Astrocyte (in vitro differentiated cells and primary cell): ENCODE results near the gene CWC22. TPM values are rescaled to one million over a fixed set of nuclear protein-coding genes. Genes with fewer than 3 reads are reported as not detected.

ENCODE experiments used
- DNase-seq: peaks from one replicate; pipeline ENCODE4 v3.0.0-alpha.2; 2010; ENCODE audit warnings: low read depth
- FAIRE-seq: peaks from 2 replicates; lab custom pipeline; 2011; peaks lifted over from hg19 to GRCh38; lab: Jason Lieb, UNC
- H2AFZ ChIP-seq: 2 replicates; pipeline ENCODE4 v1.6.0; 2012; ENCODE audit warnings: low read depth, low read length, inconsistent platforms
- H3K27ac ChIP-seq: 2 replicates; pipeline ENCODE4 v1.5.1; 2011; ENCODE audit warnings: low read depth, low read length, inconsistent platforms
- H3K27me3 ChIP-seq: 2 replicates; pipeline ENCODE4 v1.6.0; 2011; ENCODE audit warnings: low read length, inconsistent platforms; ENCODE audit not compliant: insufficient read depth
- H3K36me3 ChIP-seq: 2 replicates; pipeline ENCODE4 v1.5.1; 2011; ENCODE audit warnings: low read length, inconsistent platforms; ENCODE audit not compliant: insufficient read depth
- H3K4me1 ChIP-seq: 2 replicates; pipeline ENCODE4 v1.5.1; 2011; ENCODE audit warnings: low read length, inconsistent platforms; ENCODE audit not compliant: insufficient read depth
- H3K4me2 ChIP-seq: 2 replicates; pipeline ENCODE4 v1.6.0; 2012; ENCODE audit warnings: low read length, inconsistent platforms
- H3K4me3 ChIP-seq: 2 replicates; pipeline ENCODE4 v1.5.1; 2011; ENCODE audit warnings: low read depth, mild to moderate bottlenecking, low read length, inconsistent platforms; ENCODE audit not compliant: insufficient read depth
- H3K79me2 ChIP-seq: 2 replicates; pipeline ENCODE4 v1.6.0; 2012; ENCODE audit warnings: mild to moderate bottlenecking, low read length, inconsistent platforms; ENCODE audit not compliant: insufficient read depth
- H3K9ac ChIP-seq: 2 replicates; pipeline ENCODE4 v1.6.0; 2012; ENCODE audit warnings: mild to moderate bottlenecking, low read length, inconsistent platforms
- H3K9me3 ChIP-seq: 2 replicates; pipeline ENCODE4 v1.5.1; 2012; ENCODE audit warnings: low read depth, mild to moderate bottlenecking, low read length, inconsistent platforms; ENCODE audit not compliant: insufficient read depth
- H4K20me1 ChIP-seq: 2 replicates; pipeline ENCODE4 v1.6.0; 2012; ENCODE audit warnings: low read length, inconsistent platforms; ENCODE audit not compliant: insufficient read depth
- H3K27ac Mint-ChIP-seq: one replicate; pipeline ENCODE4 v1.8.0; 2021; ENCODE audit warnings: mild to moderate bottlenecking, mixed read lengths; ENCODE audit not compliant: unreplicated experiment
- H3K27me3 Mint-ChIP-seq: one replicate; pipeline ENCODE4 v1.8.0; 2021; ENCODE audit warnings: low read depth, mixed read lengths; ENCODE audit not compliant: unreplicated experiment
- H3K36me3 Mint-ChIP-seq: one replicate; pipeline ENCODE4 v1.8.0; 2021; ENCODE audit warnings: low read depth, mixed read lengths; ENCODE audit not compliant: unreplicated experiment
- H3K4me1 Mint-ChIP-seq: one replicate; pipeline ENCODE4 v1.8.0; 2021; ENCODE audit warnings: low read depth, mixed read lengths; ENCODE audit not compliant: unreplicated experiment
- H3K4me3 Mint-ChIP-seq: one replicate; pipeline ENCODE4 v1.8.0; 2021; ENCODE audit warnings: mild to moderate bottlenecking, moderate library complexity, mixed read lengths; ENCODE audit not compliant: unreplicated experiment
- H3K9me3 Mint-ChIP-seq: one replicate; pipeline ENCODE4 v1.8.0; 2021; ENCODE audit warnings: mild to moderate bottlenecking, mixed read lengths; ENCODE audit not compliant: unreplicated experiment
- EZH2 ChIP-seq: IDR thresholded peaks from 2 replicates; pipeline ENCODE4 v1.6.1; 2012; ENCODE audit warnings: mild to moderate bottlenecking, low read length, inconsistent platforms; ENCODE audit not compliant: insufficient read depth
- total RNA-seq: library from RNA; stranded (reverse); gene quantifications from 2 replicates; pipeline ENCODE4 v1.2.1, GENCODE V29; 2021
- TF ChIP-seq, protein P1 (sequence below): IDR thresholded peaks from 2 replicates; pipeline ENCODE4 v1.5.1; 2011; ENCODE audit warnings: low read depth, mild to moderate bottlenecking, inconsistent platforms, low read length, moderate library complexity; ENCODE audit not compliant: insufficient read depth

CWC22 gene
- total RNA-seq, 1 donor from 2014 or later = 13.5 TPM

DNA sequence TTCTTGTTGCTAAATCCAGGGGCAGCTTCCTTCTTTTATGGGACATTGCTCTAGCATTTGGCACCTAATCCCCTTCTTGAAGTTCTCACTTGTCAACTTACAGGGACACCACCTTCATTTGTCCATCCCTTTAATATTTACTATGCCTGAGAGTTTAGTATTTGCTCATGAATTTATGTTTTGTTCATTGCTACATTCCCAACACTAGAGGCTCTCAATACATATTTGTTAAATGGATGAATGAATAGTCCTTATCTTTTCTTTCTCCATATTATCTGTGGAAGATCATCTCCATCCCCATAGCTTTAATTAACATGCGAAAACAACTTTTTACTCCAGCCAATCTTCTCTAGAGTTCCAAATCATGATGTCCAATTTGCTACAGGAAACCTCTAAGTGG lies 5.4 kb downstream of the CWC22 start:
- Mint-ChIP-seq H3K4me1 (peaks cover 9% of the 10 kb centered on the region), H3K4me3 (no peak overlapping the region)

DNA sequence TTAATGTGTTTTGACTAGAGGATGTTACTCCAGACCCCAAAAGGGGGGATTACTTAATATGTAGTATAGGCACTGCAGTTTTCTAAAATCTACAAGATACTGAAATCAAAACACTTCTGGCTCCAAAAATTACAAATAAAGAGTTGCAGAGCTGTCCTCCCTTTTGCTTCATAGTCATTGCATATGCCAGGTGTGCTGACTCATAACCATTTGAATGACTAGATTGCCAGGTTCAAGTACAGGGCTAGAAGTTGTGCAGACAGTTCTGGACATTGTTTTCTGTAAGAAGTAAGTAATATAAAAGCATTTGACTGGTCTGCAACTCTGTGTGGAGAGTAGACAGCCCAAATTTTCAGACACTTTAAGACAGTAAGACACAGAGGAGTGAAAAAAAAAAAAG lies 6.7 kb downstream of the CWC22 start:
- Histone ChIP-seq H4K20me1 (peaks cover 53% of the 10 kb centered on the region), H3K79me2 (peaks cover 83% of the 10 kb centered on the region)

More for the DNA sequence above, 5.4 kb downstream of the CWC22 start:
- no peak for DNase-seq
- H3K9me3 Mint-ChIP-seq = no peaks in the 10 kb centered on the region
- no peaks in the 10 kb centered on the region for H3K27me3 Mint-ChIP-seq
- peaks cover 2% of the 10 kb centered on the region for H3K36me3 Mint-ChIP-seq
- H4K20me1 ChIP-seq = peaks cover 42% of the 10 kb centered on the region
- H3K27ac Mint-ChIP-seq = no peak overlapping the region
- no peaks in the 10 kb centered on the region for H3K36me3 ChIP-seq
- peaks cover 5% of the 10 kb centered on the region for H3K4me1 ChIP-seq
- H3K9ac ChIP-seq = no peak overlapping the region
- H3K27ac ChIP-seq = no peak overlapping the region
- TF ChIP-seq, protein P1, sequence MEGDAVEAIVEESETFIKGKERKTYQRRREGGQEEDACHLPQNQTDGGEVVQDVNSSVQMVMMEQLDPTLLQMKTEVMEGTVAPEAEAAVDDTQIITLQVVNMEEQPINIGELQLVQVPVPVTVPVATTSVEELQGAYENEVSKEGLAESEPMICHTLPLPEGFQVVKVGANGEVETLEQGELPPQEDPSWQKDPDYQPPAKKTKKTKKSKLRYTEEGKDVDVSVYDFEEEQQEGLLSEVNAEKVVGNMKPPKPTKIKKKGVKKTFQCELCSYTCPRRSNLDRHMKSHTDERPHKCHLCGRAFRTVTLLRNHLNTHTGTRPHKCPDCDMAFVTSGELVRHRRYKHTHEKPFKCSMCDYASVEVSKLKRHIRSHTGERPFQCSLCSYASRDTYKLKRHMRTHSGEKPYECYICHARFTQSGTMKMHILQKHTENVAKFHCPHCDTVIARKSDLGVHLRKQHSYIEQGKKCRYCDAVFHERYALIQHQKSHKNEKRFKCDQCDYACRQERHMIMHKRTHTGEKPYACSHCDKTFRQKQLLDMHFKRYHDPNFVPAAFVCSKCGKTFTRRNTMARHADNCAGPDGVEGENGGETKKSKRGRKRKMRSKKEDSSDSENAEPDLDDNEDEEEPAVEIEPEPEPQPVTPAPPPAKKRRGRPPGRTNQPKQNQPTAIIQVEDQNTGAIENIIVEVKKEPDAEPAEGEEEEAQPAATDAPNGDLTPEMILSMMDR = no peak
- no peak for TF ChIP-seq EZH2
- no peaks in the 10 kb centered on the region for H3K27me3 ChIP-seq
- no peak overlapping the region for H3K4me2 ChIP-seq
- peaks cover 83% of the 10 kb centered on the region for H3K79me2 ChIP-seq
- H3K9me3 ChIP-seq = no peaks in the 10 kb centered on the region
- no peak for FAIRE-seq
- H3K4me3 ChIP-seq = no peak overlapping the region
- H2AFZ ChIP-seq = no peak overlapping the region

DNA sequence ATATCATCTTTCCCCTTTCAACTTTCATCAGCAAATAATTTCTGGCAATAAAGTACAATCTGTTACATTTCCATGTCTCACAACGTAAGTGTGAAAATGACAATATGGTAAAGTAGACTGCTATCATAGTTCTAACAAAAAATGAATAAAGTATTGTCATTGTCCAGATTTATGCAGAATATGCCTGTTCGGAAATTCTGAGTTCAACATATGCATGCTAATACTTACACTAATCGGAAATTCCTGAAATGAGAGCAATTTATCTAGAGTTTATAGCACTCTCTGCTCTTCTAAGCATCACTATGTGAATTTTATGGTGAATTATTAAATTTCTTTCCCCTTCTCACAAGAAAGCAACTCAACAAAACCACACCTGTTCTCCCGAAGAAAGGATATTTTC lies 8.1 kb downstream of the CWC22 start:
- Mint-ChIP-seq H3K9me3 (no peaks in the 10 kb centered on the region), H3K27ac (no peak overlapping the region), H3K27me3 (no peaks in the 10 kb centered on the region), H3K36me3 (no peaks in the 10 kb centered on the region), H3K4me1 (peaks cover 5% of the 10 kb centered on the region), H3K4me3 (no peak overlapping the region)
- no peak overlapping the region for H3K27ac ChIP-seq
- TF ChIP-seq EZH2 = no peak
- TF ChIP-seq, protein P1 = no peak
- no peak overlapping the region for H2AFZ ChIP-seq
- H3K79me2 ChIP-seq = peaks cover 83% of the 10 kb centered on the region
- DNase-seq (no peak), FAIRE-seq (no peak)
- no peaks in the 10 kb centered on the region for H3K9me3 ChIP-seq
- no peak overlapping the region for H3K9ac ChIP-seq
- H3K36me3 ChIP-seq = no peaks in the 10 kb centered on the region
- no peaks in the 10 kb centered on the region for H3K27me3 ChIP-seq
- no peaks in the 10 kb centered on the region for H3K4me1 ChIP-seq
- no peak overlapping the region for H3K4me2 ChIP-seq
- H4K20me1 ChIP-seq = peaks cover 57% of the 10 kb centered on the region
- H3K4me3 ChIP-seq = no peak overlapping the region

More for the DNA sequence above, 6.7 kb downstream of the CWC22 start:
- no peak overlapping the region for H2AFZ ChIP-seq
- Mint-ChIP-seq H3K9me3 (no peaks in the 10 kb centered on the region), H3K27me3 (no peaks in the 10 kb centered on the region), H3K27ac (no peak overlapping the region), H3K4me1 (peaks cover 7% of the 10 kb centered on the region), H3K4me3 (no peak overlapping the region), H3K36me3 (no peaks in the 10 kb centered on the region)
- peak; percentile 25 for DNase-seq
- no peak overlapping the region for H3K4me2 ChIP-seq
- H3K27ac ChIP-seq = no peak overlapping the region
- H3K27me3 ChIP-seq = no peaks in the 10 kb centered on the region
- TF ChIP-seq, protein P1 = no peak
- TF ChIP-seq EZH2 = no peak
- no peak overlapping the region for H3K4me3 ChIP-seq
- no peaks in the 10 kb centered on the region for H3K36me3 ChIP-seq
- FAIRE-seq = no peak
- H3K9ac ChIP-seq = no peak overlapping the region
- no peaks in the 10 kb centered on the region for H3K9me3 ChIP-seq
- H3K4me1 ChIP-seq = no peaks in the 10 kb centered on the region
